ENCODE measurements around the gene VGLL4. TPM values are rescaled to one million over a fixed set of nuclear protein-coding genes. Genes with fewer than 3 reads are reported as not detected.
A peak's percentile ranks its signal among the peaks of the same experiment; 100 is the strongest.

Gene VGLL4
- polyA plus RNA-seq, 2 of the 4 experiments (the other 2 are of a cell fraction), result 24.7 to 28.1 TPM

GRCh38 chr3:11588338-11588737, 55.4 kb downstream of the VGLL4 start:
- no peak for TF ChIP-seq HOXB13 (CRISPR knock-in tag; IDR thresholded peaks at IDR 0.05; ENCODE audit: low read depth)
- TF ChIP-seq RARB (CRISPR knock-in tag; IDR thresholded peaks at IDR 0.05), result no peak
- Histone ChIP-seq H3K4me2 (no peak overlapping the region), H3K4me3 (no peak overlapping the region), H3K27ac (no peak overlapping the region), H3K9me3 (no peaks in the 10 kb centered on the region), H3K4me1 (peaks cover 19% of the 10 kb centered on the region; the same call in 2 of the 3 replicates)
- DNase-seq (ENCODE audit: low read depth in 1 of 2, low spot score in 1 of 2) (no peak), FAIRE-seq (no peak), ATAC-seq (no peak)
- ChIA-PET CTCF (interaction anchor here (0.9 to 1.3 kb wide), 2 partner anchors 9 to 14 kb away, joined by 3 read pairs; no protein-coding TSS in a partner anchor), POLR2A (no interaction called here)
- 89% methylated on average over 5 of the region's 5 CpGs for WGBS (ENCODE audit: missing lambda C conversion rate)

- ChIA-PET POLR2A (no interaction called here), CTCF (interaction anchor here (0.9 to 1.3 kb wide), 3 partner anchors 8 to 209 kb away, joined by 3 read pairs; no protein-coding TSS in a partner anchor)
- H3K27ac ChIP-seq, result no peak overlapping the region
- H3K4me3 ChIP-seq, result no peak overlapping the region
- ATAC-seq, result no peak
- 93% methylated on average over 12 of the region's 12 CpGs for WGBS (ENCODE audit: missing lambda C conversion rate)
- TF ChIP-seq ZC3H11A (IDR thresholded peaks at IDR 0.05), result no peak
- TF ChIP-seq PBX3 (IDR thresholded peaks at IDR 0.05), result no peak
- TF ChIP-seq POLR2A (IDR thresholded peaks at IDR 0.05; ENCODE audit: low read length), result no peak
- DNase-seq (ENCODE audit: low read depth in 1 of 2, low spot score in 1 of 2), result no peak
- H3K9me3 ChIP-seq, result no peaks in the 10 kb centered on the region
- no peak overlapping the region for H3K4me2 ChIP-seq
- H3K4me1 ChIP-seq, result peaks cover 19% of the 10 kb centered on the region; the same call in 2 of the 3 replicates
- no peak for FAIRE-seq
Measured at GRCh38 chr3:11587766-11588165, 55.9 kb downstream of the VGLL4 start.

- POLR2A ChIA-PET, result no interaction called here
- H3K4me2 ChIP-seq, result no peak overlapping the region
- no peak overlapping the region for H3K4me3 ChIP-seq
- FAIRE-seq (no peak), DNase-seq (ENCODE audit: low read depth in 1 of 2, low spot score in 1 of 2) (no peak), ATAC-seq (no peak)
- CTCF ChIA-PET, result interaction anchor here (1.2 kb wide), 1 partner anchor 21 kb away, joined by 3 read pairs; no protein-coding TSS in a partner anchor
- WGBS (ENCODE audit: missing lambda C conversion rate), result 87% methylated on average over 4 of the region's 4 CpGs
- no peak overlapping the region for H3K27ac ChIP-seq
- TF ChIP-seq EHF (CRISPR knock-in tag; IDR thresholded peaks at IDR 0.05) (no peak), MAFK (IDR thresholded peaks at IDR 0.05; ENCODE audit: partially characterized antibody) (peak; percentile 56)
- H3K4me1 ChIP-seq, result peaks cover 14% of the 10 kb centered on the region; the same call in 2 of the 3 replicates
- H3K9me3 ChIP-seq, result no peaks in the 10 kb centered on the region
Measured at GRCh38 chr3:11584570-11584969, 59.1 kb downstream of the VGLL4 start.

- FAIRE-seq (no peak), DNase-seq (ENCODE audit: low read depth in 1 of 2, low spot score in 1 of 2) (no peak), ATAC-seq (no peak)
- ChIA-PET POLR2A (no interaction called here), CTCF (interaction anchor here (1.2 kb wide), 1 partner anchor 20 kb away, joined by 3 read pairs; no protein-coding TSS in a partner anchor)
- Histone ChIP-seq H3K4me2 (no peak overlapping the region), H3K4me3 (no peak overlapping the region), H3K27ac (no peak overlapping the region), H3K4me1 (peaks cover 14% of the 10 kb centered on the region; the same call in 2 of the 3 replicates), H3K9me3 (no peaks in the 10 kb centered on the region)
- WGBS (ENCODE audit: missing lambda C conversion rate), result 78% methylated on average over 10 of the region's 10 CpGs
- no peak for TF ChIP-seq FOSL2 (IDR thresholded peaks at IDR 0.05)
- TF ChIP-seq FOSL2 (CRISPR knock-in tag; IDR thresholded peaks at IDR 0.05), result no peak
- TF ChIP-seq USF2 (IDR thresholded peaks at IDR 0.05), result no peak
- no peak for TF ChIP-seq NR3C1 (IDR thresholded peaks at IDR 0.05)
- TF ChIP-seq HMGXB4 (CRISPR knock-in tag; IDR thresholded peaks at IDR 0.05; ENCODE audit: borderline replicate concordance), result no peak
- no peak for TF ChIP-seq HDAC2 (IDR thresholded peaks at IDR 0.05)
- no peak for TF ChIP-seq CHD2 (IDR thresholded peaks at IDR 0.05; ENCODE audit: low read length, partially characterized antibody)
- no peak for TF ChIP-seq EHMT2 (IDR thresholded peaks at IDR 0.05; ENCODE audit: low read depth)
Measured at GRCh38 chr3:11583638-11584046, 60.1 kb downstream of the VGLL4 start.

Data from A549 (cell line).